ENCODE measurements around the gene BTBD16.

- TF ChIP-seq, protein P1, sequence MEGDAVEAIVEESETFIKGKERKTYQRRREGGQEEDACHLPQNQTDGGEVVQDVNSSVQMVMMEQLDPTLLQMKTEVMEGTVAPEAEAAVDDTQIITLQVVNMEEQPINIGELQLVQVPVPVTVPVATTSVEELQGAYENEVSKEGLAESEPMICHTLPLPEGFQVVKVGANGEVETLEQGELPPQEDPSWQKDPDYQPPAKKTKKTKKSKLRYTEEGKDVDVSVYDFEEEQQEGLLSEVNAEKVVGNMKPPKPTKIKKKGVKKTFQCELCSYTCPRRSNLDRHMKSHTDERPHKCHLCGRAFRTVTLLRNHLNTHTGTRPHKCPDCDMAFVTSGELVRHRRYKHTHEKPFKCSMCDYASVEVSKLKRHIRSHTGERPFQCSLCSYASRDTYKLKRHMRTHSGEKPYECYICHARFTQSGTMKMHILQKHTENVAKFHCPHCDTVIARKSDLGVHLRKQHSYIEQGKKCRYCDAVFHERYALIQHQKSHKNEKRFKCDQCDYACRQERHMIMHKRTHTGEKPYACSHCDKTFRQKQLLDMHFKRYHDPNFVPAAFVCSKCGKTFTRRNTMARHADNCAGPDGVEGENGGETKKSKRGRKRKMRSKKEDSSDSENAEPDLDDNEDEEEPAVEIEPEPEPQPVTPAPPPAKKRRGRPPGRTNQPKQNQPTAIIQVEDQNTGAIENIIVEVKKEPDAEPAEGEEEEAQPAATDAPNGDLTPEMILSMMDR (IDR thresholded peaks at IDR 0.05; ENCODE audit: low read depth, low read length, missing input control), result no peak
- TF ChIP-seq EGR1 (IDR thresholded peaks at IDR 0.05; ENCODE audit: low read depth in 2 of 2), result no peak
- no peak for TF ChIP-seq YY1 (IDR thresholded peaks at IDR 0.05)
- TF ChIP-seq, protein P2, sequence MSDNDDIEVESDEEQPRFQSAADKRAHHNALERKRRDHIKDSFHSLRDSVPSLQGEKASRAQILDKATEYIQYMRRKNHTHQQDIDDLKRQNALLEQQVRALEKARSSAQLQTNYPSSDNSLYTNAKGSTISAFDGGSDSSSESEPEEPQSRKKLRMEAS (IDR thresholded peaks at IDR 0.05), result no peak
- TF ChIP-seq REST (IDR thresholded peaks at IDR 0.05), result no peak
- TF ChIP-seq TAF1 (conservative IDR thresholded peaks at IDR 0.05), result no peak
- no peak for TF ChIP-seq JUND (IDR thresholded peaks at IDR 0.05)
- TF ChIP-seq RXRA (IDR thresholded peaks at IDR 0.05), result no peak
- no peak for TF ChIP-seq GABPA (IDR thresholded peaks at IDR 0.05 in 1 of 2, conservative IDR thresholded peaks at IDR 0.05 in 1 of 2)
- no peak for TF ChIP-seq NR2F2 (IDR thresholded peaks at IDR 0.05)
Observed at GRCh38 chr10:122357685-122358084, 86.6 kb downstream of the BTBD16 start.
